K562 (cell line): ENCODE measurements around the gene PTGES3L. TPM values are rescaled to one million over a fixed set of nuclear protein-coding genes. Genes with fewer than 3 reads are reported as not detected.
A peak's percentile ranks its signal among the peaks of the same experiment; 100 is the strongest.

Experiments
- HEY1 ChIP-seq: fragments of 250-450 bp; sonication (Bioruptor Pico); IDR thresholded peaks from 2 replicates; pipeline ENCODE4 v1.5.0; 2020; ENCODE audit warnings: mild to moderate bottlenecking, moderate library complexity, borderline replicate concordance
- KDM5B ChIP-seq: fragments of 200-600 bp; sonication (generic); IDR thresholded peaks from 2 replicates; pipeline ENCODE4 v1.6.1; 2012; ENCODE audit warnings: low read depth, mild to moderate bottlenecking, moderate library complexity, low read length, control low read depth, inconsistent platforms; ENCODE audit not compliant: insufficient replicate concordance
- MTA3 ChIP-seq: fragments of 450-650 bp; formaldehyde crosslinking; IDR thresholded peaks from 2 replicates; pipeline ENCODE4 v1.6.1; 2017; ENCODE audit warnings: mild to moderate bottlenecking, borderline replicate concordance
- NCOR1 ChIP-seq: fragments of 450-650 bp; IDR thresholded peaks from 2 replicates; pipeline ENCODE4 v1.6.1; 2016; ENCODE audit warnings: mild to moderate bottlenecking, moderate library complexity
- NRF1 ChIP-seq, 2 experiments: fragments of 450-650 bp; IDR thresholded peaks in 1 of 2; conservative IDR thresholded peaks in 1 of 2; 2 replicates each; pipeline ENCODE4 v1.6.1; 2014; ENCODE audit warnings: mild to moderate bottlenecking in 2 of 2
- SMAD3 ChIP-seq: fragments of 450-650 bp; formaldehyde crosslinking; conservative IDR thresholded peaks from 2 replicates; pipeline ENCODE4 v1.4.0; 2020; ENCODE audit warnings: mild to moderate bottlenecking
- SMARCA5 ChIP-seq: fragments of 450-650 bp; IDR thresholded peaks from 2 replicates; pipeline ENCODE4 v1.6.1; 2016
- TCFL5 ChIP-seq: fragments of 250-450 bp; sonication (Bioruptor Pico); conservative IDR thresholded peaks from 2 replicates; pipeline ENCODE4 v1.6.1; 2021; ENCODE audit warnings: mild to moderate bottlenecking, moderate library complexity, matching md5 sums
- ZNF274 ChIP-seq: IDR thresholded peaks from 2 replicates; pipeline ENCODE4 v1.6.1; 2011; ENCODE audit warnings: low read depth, mild to moderate bottlenecking, low read length, moderate library complexity, borderline replicate concordance
- ZNF75A ChIP-seq: fragments of 450-650 bp; formaldehyde crosslinking; IDR thresholded peaks from 2 replicates; pipeline ENCODE4 v1.4.0; 2020; ENCODE audit warnings: mild to moderate bottlenecking
- polyA plus RNA-seq, 8 experiments: library from polyadenylated mRNA; depleted of rRNA in 4 of 8; stranded (reverse) in 5 of 8; unstranded in 3 of 8; fragments of >200 nt; fragmentation: Nextera tagmentation in 2 of 8; fragmentation: Illumina TruSeq in 1 of 8; extraction: Ambion mirVana in 2 of 8; extraction: Trizol in 1 of 8; gene quantifications; 2 replicates each; pipeline versions ENCODE4 v1.2.1 to v1.2.3, GENCODE V29; 2011 to 2014; ENCODE audit warnings: inconsistent platforms in 1 of 8, missing spikeins in 1 of 8
- total RNA-seq, 7 experiments: library from RNA; depleted of rRNA in 6 of 7; stranded (reverse); fragments of >200 nt in 6 of 7; fragmentation: Illumina TruSeq in 2 of 7; extraction: Trizol in 2 of 7; gene quantifications; 2 replicates each; pipeline versions ENCODE4 v1.2.1 to v1.2.3, GENCODE V29; 2011 to 2021; ENCODE audit warnings: low replicate concordance in 1 of 7
- TF ChIP-seq, protein P1 (sequence below): fragments of 250-450 bp; sonication (Bioruptor Pico); IDR thresholded peaks from 2 replicates; pipeline ENCODE4 v1.4.0; 2020; ENCODE audit warnings: mild to moderate bottlenecking, moderate library complexity
- TF ChIP-seq, protein P2 (sequence below): fragments of 450-650 bp; IDR thresholded peaks from 2 replicates; pipeline ENCODE4 v1.7.0; 2016; ENCODE audit warnings: borderline replicate concordance
- TF ChIP-seq, protein P3 (sequence below): fragments of 450-650 bp; IDR thresholded peaks from 2 replicates; pipeline ENCODE4 v1.6.1; 2014; ENCODE audit warnings: low read depth, mild to moderate bottlenecking, moderate library complexity, borderline replicate concordance
- TF ChIP-seq, protein P4 (sequence below): fragments of 250-450 bp; sonication (Bioruptor Pico); IDR thresholded peaks from 2 replicates; pipeline ENCODE4 v1.9.0; 2021; ENCODE audit warnings: mild to moderate bottlenecking, inconsistent platforms
- TF ChIP-seq, protein P5 (sequence below): sonication (generic); formaldehyde crosslinking; IDR thresholded peaks from 2 replicates; pipeline ENCODE4 v1.8.0; 2022; ENCODE audit warnings: missing genetic modification reagents, mild to moderate bottlenecking, borderline replicate concordance
- TF ChIP-seq, protein P6 (sequence below): fragments of 250-450 bp; sonication (Bioruptor Pico); IDR thresholded peaks from 2 replicates; pipeline ENCODE4 v1.5.0; 2020; ENCODE audit warnings: mild to moderate bottlenecking

The PTGES3L gene
- total and polyA plus RNA-seq, 9 of the 15 experiments (the other 6 are each of a cell fraction or from before 2014, with no cell fraction given): 6.0 to 16.0 (median 9.6) TPM

DNA sequence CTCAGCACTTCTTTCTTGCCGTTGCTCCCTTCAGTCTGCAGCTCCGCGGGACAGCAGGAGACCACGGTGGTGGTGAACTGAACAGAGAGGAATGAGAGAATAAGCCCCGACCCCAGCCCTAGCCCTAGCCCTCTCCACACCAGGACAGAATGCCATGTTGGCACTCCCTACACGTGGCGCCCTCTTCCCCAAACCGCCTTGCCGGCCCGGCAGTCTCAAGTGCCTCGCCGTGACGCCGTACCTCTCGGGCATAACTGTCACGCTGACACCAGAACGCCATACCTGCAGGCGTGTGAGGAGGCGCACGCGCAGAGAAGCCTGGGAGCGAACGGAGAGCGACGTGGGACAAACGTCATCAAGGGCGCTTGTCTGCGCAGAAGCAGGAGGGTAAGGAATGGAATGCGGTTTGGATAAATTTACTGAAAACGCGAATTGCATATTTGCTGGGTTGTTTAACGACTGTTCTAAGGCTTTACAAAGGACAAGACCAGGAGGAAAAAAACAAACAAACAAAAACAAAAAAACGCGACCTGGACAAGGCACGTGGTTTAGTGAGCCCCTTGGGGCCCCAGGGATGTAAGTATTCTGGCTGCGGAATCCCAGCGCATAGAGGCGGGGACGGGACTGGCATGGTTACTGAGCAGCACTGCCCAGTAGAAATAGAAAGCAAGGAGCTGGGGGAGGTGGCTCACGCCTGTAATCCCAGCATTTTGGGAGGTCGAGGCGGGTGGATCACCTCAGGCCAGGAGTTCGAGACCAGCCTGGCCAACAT, 15.5 kb downstream of the PTGES3L start, which contains the start of gene AARSD1 (continued):
- TF ChIP-seq KDM5B (peak; percentile 80), ZNF75A (CRISPR knock-in tag) (no peak), NRF1 (conservative IDR thresholded peaks at IDR 0.05 in 1 of 2, IDR thresholded peaks at IDR 0.05 in 1 of 2) (peak; percentile 97), HEY1 (CRISPR knock-in tag) (no peak), SMAD3 (CRISPR knock-in tag) (no peak), MTA3 (peak; percentile 98), NCOR1 (no peak; the same call in 1 of the 2 replicates), TCFL5 (CRISPR knock-in tag) (no peak), ZNF274 (no peak), SMARCA5 (no peak)
- TF ChIP-seq, protein P1, sequence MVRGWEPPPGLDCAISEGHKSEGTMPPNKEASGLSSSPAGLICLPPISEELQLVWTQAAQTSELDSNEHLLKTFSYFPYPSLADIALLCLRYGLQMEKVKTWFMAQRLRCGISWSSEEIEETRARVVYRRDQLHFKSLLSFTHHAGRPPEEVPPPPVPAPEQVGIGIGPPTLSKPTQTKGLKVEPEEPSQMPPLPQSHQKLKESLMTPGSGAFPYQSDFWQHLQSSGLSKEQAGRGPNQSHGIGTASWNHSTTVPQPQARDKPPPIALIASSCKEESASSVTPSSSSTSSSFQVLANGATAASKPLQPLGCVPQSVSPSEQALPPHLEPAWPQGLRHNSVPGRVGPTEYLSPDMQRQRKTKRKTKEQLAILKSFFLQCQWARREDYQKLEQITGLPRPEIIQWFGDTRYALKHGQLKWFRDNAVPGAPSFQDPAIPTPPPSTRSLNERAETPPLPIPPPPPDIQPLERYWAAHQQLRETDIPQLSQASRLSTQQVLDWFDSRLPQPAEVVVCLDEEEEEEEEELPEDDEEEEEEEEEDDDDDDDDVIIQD (CRISPR knock-in tag): no peak
- TF ChIP-seq, protein P2, sequence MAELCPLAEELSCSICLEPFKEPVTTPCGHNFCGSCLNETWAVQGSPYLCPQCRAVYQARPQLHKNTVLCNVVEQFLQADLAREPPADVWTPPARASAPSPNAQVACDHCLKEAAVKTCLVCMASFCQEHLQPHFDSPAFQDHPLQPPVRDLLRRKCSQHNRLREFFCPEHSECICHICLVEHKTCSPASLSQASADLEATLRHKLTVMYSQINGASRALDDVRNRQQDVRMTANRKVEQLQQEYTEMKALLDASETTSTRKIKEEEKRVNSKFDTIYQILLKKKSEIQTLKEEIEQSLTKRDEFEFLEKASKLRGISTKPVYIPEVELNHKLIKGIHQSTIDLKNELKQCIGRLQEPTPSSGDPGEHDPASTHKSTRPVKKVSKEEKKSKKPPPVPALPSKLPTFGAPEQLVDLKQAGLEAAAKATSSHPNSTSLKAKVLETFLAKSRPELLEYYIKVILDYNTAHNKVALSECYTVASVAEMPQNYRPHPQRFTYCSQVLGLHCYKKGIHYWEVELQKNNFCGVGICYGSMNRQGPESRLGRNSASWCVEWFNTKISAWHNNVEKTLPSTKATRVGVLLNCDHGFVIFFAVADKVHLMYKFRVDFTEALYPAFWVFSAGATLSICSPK: no peak
- TF ChIP-seq, protein P3, sequence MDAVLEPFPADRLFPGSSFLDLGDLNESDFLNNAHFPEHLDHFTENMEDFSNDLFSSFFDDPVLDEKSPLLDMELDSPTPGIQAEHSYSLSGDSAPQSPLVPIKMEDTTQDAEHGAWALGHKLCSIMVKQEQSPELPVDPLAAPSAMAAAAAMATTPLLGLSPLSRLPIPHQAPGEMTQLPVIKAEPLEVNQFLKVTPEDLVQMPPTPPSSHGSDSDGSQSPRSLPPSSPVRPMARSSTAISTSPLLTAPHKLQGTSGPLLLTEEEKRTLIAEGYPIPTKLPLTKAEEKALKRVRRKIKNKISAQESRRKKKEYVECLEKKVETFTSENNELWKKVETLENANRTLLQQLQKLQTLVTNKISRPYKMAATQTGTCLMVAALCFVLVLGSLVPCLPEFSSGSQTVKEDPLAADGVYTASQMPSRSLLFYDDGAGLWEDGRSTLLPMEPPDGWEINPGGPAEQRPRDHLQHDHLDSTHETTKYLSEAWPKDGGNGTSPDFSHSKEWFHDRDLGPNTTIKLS: peak; percentile 84
- TF ChIP-seq, protein P4, sequence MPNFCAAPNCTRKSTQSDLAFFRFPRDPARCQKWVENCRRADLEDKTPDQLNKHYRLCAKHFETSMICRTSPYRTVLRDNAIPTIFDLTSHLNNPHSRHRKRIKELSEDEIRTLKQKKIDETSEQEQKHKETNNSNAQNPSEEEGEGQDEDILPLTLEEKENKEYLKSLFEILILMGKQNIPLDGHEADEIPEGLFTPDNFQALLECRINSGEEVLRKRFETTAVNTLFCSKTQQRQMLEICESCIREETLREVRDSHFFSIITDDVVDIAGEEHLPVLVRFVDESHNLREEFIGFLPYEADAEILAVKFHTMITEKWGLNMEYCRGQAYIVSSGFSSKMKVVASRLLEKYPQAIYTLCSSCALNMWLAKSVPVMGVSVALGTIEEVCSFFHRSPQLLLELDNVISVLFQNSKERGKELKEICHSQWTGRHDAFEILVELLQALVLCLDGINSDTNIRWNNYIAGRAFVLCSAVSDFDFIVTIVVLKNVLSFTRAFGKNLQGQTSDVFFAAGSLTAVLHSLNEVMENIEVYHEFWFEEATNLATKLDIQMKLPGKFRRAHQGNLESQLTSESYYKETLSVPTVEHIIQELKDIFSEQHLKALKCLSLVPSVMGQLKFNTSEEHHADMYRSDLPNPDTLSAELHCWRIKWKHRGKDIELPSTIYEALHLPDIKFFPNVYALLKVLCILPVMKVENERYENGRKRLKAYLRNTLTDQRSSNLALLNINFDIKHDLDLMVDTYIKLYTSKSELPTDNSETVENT (CRISPR knock-in tag): no peak
- TF ChIP-seq, protein P5, sequence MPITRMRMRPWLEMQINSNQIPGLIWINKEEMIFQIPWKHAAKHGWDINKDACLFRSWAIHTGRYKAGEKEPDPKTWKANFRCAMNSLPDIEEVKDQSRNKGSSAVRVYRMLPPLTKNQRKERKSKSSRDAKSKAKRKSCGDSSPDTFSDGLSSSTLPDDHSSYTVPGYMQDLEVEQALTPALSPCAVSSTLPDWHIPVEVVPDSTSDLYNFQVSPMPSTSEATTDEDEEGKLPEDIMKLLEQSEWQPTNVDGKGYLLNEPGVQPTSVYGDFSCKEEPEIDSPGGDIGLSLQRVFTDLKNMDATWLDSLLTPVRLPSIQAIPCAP (CRISPR knock-in tag): no peak
- TF ChIP-seq, protein P6, sequence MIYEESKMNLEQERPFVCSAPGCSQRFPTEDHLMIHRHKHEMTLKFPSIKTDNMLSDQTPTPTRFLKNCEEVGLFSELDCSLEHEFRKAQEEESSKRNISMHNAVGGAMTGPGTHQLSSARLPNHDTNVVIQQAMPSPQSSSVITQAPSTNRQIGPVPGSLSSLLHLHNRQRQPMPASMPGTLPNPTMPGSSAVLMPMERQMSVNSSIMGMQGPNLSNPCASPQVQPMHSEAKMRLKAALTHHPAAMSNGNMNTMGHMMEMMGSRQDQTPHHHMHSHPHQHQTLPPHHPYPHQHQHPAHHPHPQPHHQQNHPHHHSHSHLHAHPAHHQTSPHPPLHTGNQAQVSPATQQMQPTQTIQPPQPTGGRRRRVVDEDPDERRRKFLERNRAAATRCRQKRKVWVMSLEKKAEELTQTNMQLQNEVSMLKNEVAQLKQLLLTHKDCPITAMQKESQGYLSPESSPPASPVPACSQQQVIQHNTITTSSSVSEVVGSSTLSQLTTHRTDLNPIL (CRISPR knock-in tag): no peak
